CD14-positive monocyte (primary cell): ENCODE results near the gene SKIL. TPM values are rescaled to one million over a fixed set of nuclear protein-coding genes. Genes with fewer than 3 reads are reported as not detected.

Source experiments
- DNase-seq, 3 donors: peaks; one replicate each; pipeline ENCODE4 v3.0.0-alpha.2; 2011 to 2022
- H2AFZ ChIP-seq: 2 replicates; pipeline ENCODE4 v1.6.0; 2012; ENCODE audit warnings: mild to moderate bottlenecking, low read depth, low read length, inconsistent platforms; ENCODE audit not compliant: insufficient read depth, poor library complexity, severe bottlenecking
- H3K27ac ChIP-seq, 2 donors: 1 replicate in 1 of 2; 2 replicates in 1 of 2; pipeline ENCODE4 v1.5.1; 2012 to 2013; ENCODE audit warnings: low read length in 2 of 2, control low read depth in 1 of 2, inconsistent platforms in 1 of 2, low read depth in 1 of 2, mild to moderate bottlenecking in 1 of 2
- H3K27me3 ChIP-seq, 2 donors: one replicate each; pipeline versions ENCODE4 v1.6.0 to v1.6.1; 2011 to 2013; ENCODE audit warnings: low read length in 2 of 2; ENCODE audit not compliant: control insufficient read depth in 2 of 2, insufficient read depth in 2 of 2
- H3K36me3 ChIP-seq, 2 donors: replicated peaks in 1 of 2; 1 replicate in 1 of 2; 2 replicates in 1 of 2; pipeline versions ENCODE4 v1.5.1 to v1.6.1; 2012 to 2013; ENCODE audit warnings: low read length in 2 of 2, control low read depth in 1 of 2, inconsistent platforms in 1 of 2, mild to moderate bottlenecking in 1 of 2; ENCODE audit not compliant: insufficient read depth in 2 of 2, control insufficient read depth in 1 of 2
- H3K4me1 ChIP-seq, 2 donors: 1 replicate in 1 of 2; 2 replicates in 1 of 2; pipeline versions ENCODE4 v1.5.1 to v1.6.1; 2012 to 2013; ENCODE audit warnings: low read length in 2 of 2, control low read depth in 1 of 2, inconsistent platforms in 1 of 2, mild to moderate bottlenecking in 1 of 2, moderate library complexity in 1 of 2; ENCODE audit not compliant: insufficient read depth in 2 of 2, control insufficient read depth in 1 of 2
- H3K4me2 ChIP-seq: replicated peaks from 2 replicates; pipeline ENCODE3; 2012; ENCODE audit warnings: low read length, moderate library complexity, mild to moderate bottlenecking; ENCODE audit not compliant: poor library complexity, severe bottlenecking; ENCODE audit errors: extremely low read depth
- H3K4me3 ChIP-seq, 3 experiments: fragments of 200-600 bp in 1 of 3; sonication (generic) in 1 of 3; replicated peaks in 1 of 3; 1 replicate in 2 of 3; 2 replicates in 1 of 3; pipeline ENCODE4 v1.5.1; 2011 to 2013; ENCODE audit warnings: low read length in 3 of 3, mild to moderate bottlenecking in 3 of 3, control low read depth in 2 of 3, low read depth in 2 of 3, inconsistent platforms in 1 of 3, moderate library complexity in 1 of 3
- H3K79me2 ChIP-seq: 2 replicates; pipeline ENCODE4 v1.6.0; 2012; ENCODE audit warnings: mild to moderate bottlenecking, control low read depth, inconsistent platforms, low read length, moderate library complexity; ENCODE audit not compliant: insufficient read depth
- H3K9ac ChIP-seq: 2 replicates; pipeline ENCODE4 v1.6.0; 2017; ENCODE audit warnings: low read length, mild to moderate bottlenecking; ENCODE audit not compliant: insufficient read depth, poor library complexity, severe bottlenecking
- H3K9me3 ChIP-seq, 2 donors: replicated peaks in 1 of 2; 1 replicate in 1 of 2; 2 replicates in 1 of 2; pipeline versions ENCODE4 v1.5.1 to v1.6.1; 2012 to 2013; ENCODE audit warnings: low read length in 2 of 2, control low read depth in 1 of 2; ENCODE audit not compliant: control insufficient read depth in 1 of 2, insufficient read depth in 1 of 2
- H4K20me1 ChIP-seq: 2 replicates; pipeline ENCODE4 v1.6.0; 2012; ENCODE audit warnings: mild to moderate bottlenecking, low read length, control low read depth, moderate library complexity; ENCODE audit not compliant: insufficient read depth
- H3K27ac Mint-ChIP-seq, 7 donors: one replicate each; pipeline ENCODE4 v1.8.0; 2020; ENCODE audit warnings: mild to moderate bottlenecking in 7 of 7, mixed read lengths in 7 of 7, moderate library complexity in 6 of 7, inconsistent platforms in 2 of 7
- H3K27me3 Mint-ChIP-seq, 3 donors: one replicate each; pipeline ENCODE4 v1.8.0; 2021 to 2022; ENCODE audit warnings: low read depth in 3 of 3, mild to moderate bottlenecking in 3 of 3, mixed read lengths in 3 of 3, moderate library complexity in 3 of 3, inconsistent platforms in 1 of 3
- H3K36me3 Mint-ChIP-seq, 2 donors: one replicate each; pipeline ENCODE4 v1.8.0; 2020; ENCODE audit warnings: mixed read lengths in 2 of 2, inconsistent platforms in 1 of 2, mild to moderate bottlenecking in 1 of 2
- H3K4me1 Mint-ChIP-seq: one replicate; pipeline ENCODE4 v1.8.0; 2020; ENCODE audit warnings: mild to moderate bottlenecking, mixed read lengths
- H3K4me3 Mint-ChIP-seq, 2 donors: one replicate each; pipeline ENCODE4 v1.8.0; 2020; ENCODE audit warnings: mild to moderate bottlenecking in 2 of 2, mixed read lengths in 2 of 2, moderate library complexity in 1 of 2
- H3K9me3 Mint-ChIP-seq, 7 donors: one replicate each; pipeline ENCODE4 v1.8.0; 2020 to 2022; ENCODE audit warnings: mixed read lengths in 7 of 7, mild to moderate bottlenecking in 6 of 7, moderate library complexity in 6 of 7, inconsistent platforms in 2 of 7
- CTCF ChIP-seq: fragments of 200-600 bp; IDR thresholded peaks from one replicate; pipeline ENCODE4 v1.8.0; 2022; ENCODE audit warnings: antibody characterized with exemption, mild to moderate bottlenecking
- WGBS: methylation state at CpG from one replicate; pipeline ENCODE4 v1.1.5; 2013; ENCODE audit warnings: missing lambda C conversion rate; ENCODE audit not compliant: insufficient coverage; 5-methylcytosine and 5-hydroxymethylcytosine counted together
- intact Hi-C, 2 donors: fragments of 100-400 bp; cut with micrococcal nuclease; formaldehyde crosslinking; loops; one replicate each; pipeline versions ENCODE4 v1.15.0 to v1.15.1; 2023
- polyA plus RNA-seq, 3 donors: library from polyadenylated mRNA; depleted of rRNA in 1 of 3; unstranded in 2 of 3; stranded (reverse) in 1 of 3; fragments of 300-500 nt in 2 of 3; fragments of >200 nt in 1 of 3; fragmentation: Illumina TruSeq in 2 of 3; gene quantifications; 1 replicate in 2 of 3; 2 replicates in 1 of 3; pipeline ENCODE4 v1.2.3, GENCODE V29; 2012 to 2021

The SKIL gene
- polyA plus RNA-seq, 3 donors: 7.5 to 13.4 (median 9.2) TPM

DNA sequence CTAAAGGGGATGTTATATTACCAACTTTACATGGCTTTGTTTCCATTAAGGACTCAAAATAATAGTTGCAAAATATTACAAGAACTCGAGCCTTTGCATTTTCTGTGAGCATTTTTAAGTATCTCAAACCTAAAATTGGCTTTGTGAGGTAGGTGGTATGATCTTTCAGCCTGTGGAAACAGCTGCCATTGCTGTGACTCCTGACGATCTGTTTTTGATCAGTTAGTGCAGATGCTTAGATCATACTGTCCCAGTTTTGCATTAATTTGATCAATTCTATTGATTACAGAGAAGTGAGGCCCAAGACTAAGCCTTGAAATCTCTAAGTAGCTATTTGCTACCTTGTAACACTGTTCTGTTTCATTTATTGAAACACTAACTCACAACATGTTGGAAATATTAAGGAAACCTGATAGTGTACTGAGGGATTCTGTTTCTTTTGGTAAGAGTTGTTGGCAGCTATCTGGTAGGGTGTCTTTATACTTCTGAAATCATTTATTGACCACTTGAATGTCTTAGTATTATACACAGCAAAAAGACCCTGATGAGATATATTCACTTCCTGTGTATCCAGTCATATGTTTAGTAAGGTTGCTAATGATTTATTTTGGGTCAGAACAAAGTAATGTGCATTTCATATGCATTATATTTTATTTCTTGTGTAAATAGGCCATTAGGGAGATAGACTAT is 14.8 kb downstream of the SKIL start:
- no peaks in the 10 kb centered on the region for H3K9me3 Mint-ChIP-seq
- H3K4me1 Mint-ChIP-seq: peaks cover 6% of the 10 kb centered on the region
- Histone ChIP-seq H3K79me2 (no peaks in the 10 kb centered on the region), H3K36me3 (no peaks in the 10 kb centered on the region), H3K4me1 (no peaks in the 10 kb centered on the region), H3K9me3 (no peaks in the 10 kb centered on the region), H2AFZ (no peak overlapping the region), H4K20me1 (peaks cover 88% of the 10 kb centered on the region), H3K4me3 (no peak overlapping the region), H3K9ac (no peak overlapping the region), H3K27me3 (no peaks in the 10 kb centered on the region), H3K27ac (no peak overlapping the region), H3K4me2 (no peak overlapping the region)
- peaks cover 6 to 9% of the 10 kb centered on the region in 2 donors for H3K36me3 Mint-ChIP-seq
- WGBS: no CpG with 5 or more reads among the region's 2 CpGs
- H3K27ac Mint-ChIP-seq: no peak overlapping the region
- H3K27me3 Mint-ChIP-seq: peaks cover 0 to 2% (median 0%) of the 10 kb centered on the region in 3 donors
- no peak for DNase-seq
- H3K4me3 Mint-ChIP-seq: no peak overlapping the region
- intact Hi-C loops: no loop called here
- TF ChIP-seq CTCF: no peak

GRCh38 chr3:170383567-170383966 is 26.1 kb downstream of the SKIL start:
- Histone ChIP-seq H3K27ac (no peak overlapping the region), H3K4me1 (no peaks in the 10 kb centered on the region), H4K20me1 (peaks cover 16% of the 10 kb centered on the region), H3K27me3 (no peaks in the 10 kb centered on the region), H3K79me2 (no peaks in the 10 kb centered on the region), H3K36me3 (peaks cover 24 to 67% of the 10 kb centered on the region in 2 donors), H2AFZ (no peak overlapping the region), H3K4me3 (no peak overlapping the region), H3K4me2 (no peak overlapping the region), H3K9me3 (no peaks in the 10 kb centered on the region), H3K9ac (no peak overlapping the region)
- no peak overlapping the region for H3K4me3 Mint-ChIP-seq
- TF ChIP-seq CTCF: no peak
- H3K36me3 Mint-ChIP-seq: peaks cover 52 to 59% of the 10 kb centered on the region in 2 donors
- peaks cover 0 to 11% (median 3%) of the 10 kb centered on the region in 7 donors for H3K9me3 Mint-ChIP-seq
- WGBS: no CpG with 5 or more reads among the region's 1 CpG
- H3K27me3 Mint-ChIP-seq: no peaks in the 10 kb centered on the region
- peak overlapping the region in 1 of 7 donors; percentile 1 for H3K27ac Mint-ChIP-seq
- intact Hi-C loops: no loop called here
- H3K4me1 Mint-ChIP-seq: no peaks in the 10 kb centered on the region
- no peak for DNase-seq
